MCF 10A (cell line): ENCODE data around the gene SBNO1. TPM values are rescaled to one million over a fixed set of nuclear protein-coding genes. Genes with fewer than 3 reads are reported as not detected.

Source experiments
- BruUV-seq: library from RNA; stranded (reverse); fragments of 400-500 nt; replicated peaks from 2 replicates; lab custom pipeline; 2021; lab: Mats Ljungman, UMichigan
- CTCF ChIA-PET: fragments of 300-600 bp; sonication (Branson Sonifier 250); formaldehyde crosslinking; extraction: SDS; loops from one replicate; lab custom pipeline; 2021; ENCODE audit warnings: antibody characterized with exemption, inconsistent platforms; lab: Yijun Ruan, JAX
- POLR2A ChIA-PET: fragments of 300-600, 350-650 bp; sonication (Branson Sonifier 250); formaldehyde crosslinking; extraction: SDS; loops from one replicate; lab custom pipeline; 2020; ENCODE audit warnings: antibody characterized with exemption, inconsistent platforms; lab: Yijun Ruan, JAX
- DNase-seq: peaks from one replicate; pipeline ENCODE4 v3.0.0-alpha.2; 2018; ENCODE audit not compliant: unreplicated experiment
- H3K27ac Mint-ChIP-seq: one replicate; pipeline ENCODE4 v1.8.0; 2022; ENCODE audit warnings: mild to moderate bottlenecking, low read depth, mixed read lengths; ENCODE audit not compliant: unreplicated experiment
- H3K27me3 Mint-ChIP-seq: one replicate; pipeline ENCODE4 v1.8.0; 2022; ENCODE audit warnings: mixed read lengths; ENCODE audit not compliant: insufficient read depth, unreplicated experiment
- H3K36me3 Mint-ChIP-seq: one replicate; pipeline ENCODE4 v1.8.0; 2022; ENCODE audit warnings: mild to moderate bottlenecking, moderate library complexity, mixed read lengths; ENCODE audit not compliant: insufficient read depth, unreplicated experiment
- H3K4me1 Mint-ChIP-seq: one replicate; pipeline ENCODE4 v1.8.0; 2022; ENCODE audit warnings: mixed read lengths; ENCODE audit not compliant: insufficient read depth, unreplicated experiment
- H3K4me3 Mint-ChIP-seq: one replicate; pipeline ENCODE4 v1.8.0; 2022; ENCODE audit warnings: mild to moderate bottlenecking, moderate library complexity, mixed read lengths; ENCODE audit not compliant: unreplicated experiment
- H3K9me3 Mint-ChIP-seq: one replicate; pipeline ENCODE4 v1.8.0; 2022; ENCODE audit warnings: mixed read lengths; ENCODE audit not compliant: unreplicated experiment
- CTCF ChIP-seq: fragments of 200-600 bp; IDR thresholded peaks from one replicate; pipeline ENCODE4 v1.8.0; 2022; ENCODE audit warnings: antibody characterized with exemption, mild to moderate bottlenecking; ENCODE audit not compliant: unreplicated experiment
- intact Hi-C: fragments of 100-400 bp; cut with micrococcal nuclease; formaldehyde crosslinking; loops from 2 replicates; pipeline ENCODE4 v1.14.1; 2022
- total RNA-seq: library from RNA; stranded (reverse); gene quantifications from 2 replicates; pipeline ENCODE4 v1.2.3, GENCODE V29; 2022

SBNO1 gene
- total RNA-seq, 1 experiment from 2014 or later, result 30.3 TPM

- Mint-ChIP-seq H3K4me3 (no peak overlapping the region), H3K27ac (no peak overlapping the region), H3K9me3 (no peaks in the 10 kb centered on the region), H3K27me3 (no peaks in the 10 kb centered on the region), H3K4me1 (no peaks in the 10 kb centered on the region), H3K36me3 (no peaks in the 10 kb centered on the region)
- intact Hi-C loops, result no loop called here
- DNase-seq, result no peak
- no peak for TF ChIP-seq CTCF
- BruUV-seq, result no TSS peak
- ChIA-PET POLR2A (no interaction called here), CTCF (interaction anchor here (0.6 kb wide), 1 partner anchor 38 kb away, joined by 3 read pairs; no protein-coding TSS in a partner anchor)
Observed at GRCh38 chr12:123278101-123278627, 86.5 kb downstream of the SBNO1 start.

GRCh38 chr12:123273166-123273565 lies 91.5 kb downstream of the SBNO1 start:
- CTCF ChIA-PET, result no interaction called here
- POLR2A ChIA-PET, result no interaction called here

GRCh38 chr12:123271001-123271668 lies 93.5 kb downstream of the SBNO1 start:
- Mint-ChIP-seq H3K27ac (no peak overlapping the region), H3K9me3 (no peaks in the 10 kb centered on the region), H3K4me1 (peaks cover 11% of the 10 kb centered on the region), H3K4me3 (peak overlapping the region; percentile 80), H3K27me3 (no peaks in the 10 kb centered on the region), H3K36me3 (no peaks in the 10 kb centered on the region)
- POLR2A ChIA-PET, result interaction anchor here (0.6 to 1.8 kb wide), 6 partner anchors 13 to 312 kb away, joined by 3 to 8 read pairs (median 3); partner anchors contain the start of genes KMT5A, MPHOSPH9 and MTRFR
- peak; percentile 64 for TF ChIP-seq CTCF
- intact Hi-C loops, result loop anchor here (2.0 kb wide), 3 partner anchors 94 to 348 kb away; partner anchors contain the start of gene SBNO1
- no TSS peak for BruUV-seq
- DNase-seq, result peak; percentile 64
- CTCF ChIA-PET, result interaction anchor here (0.8 to 1.8 kb wide), 5 partner anchors 16 to 317 kb away, joined by 3 to 8 read pairs (median 4); partner anchors contain the start of gene SBNO1

More at GRCh38 chr12:123273166-123273565, 91.5 kb downstream of the SBNO1 start:
- H3K9me3 Mint-ChIP-seq, result no peaks in the 10 kb centered on the region
- no peaks in the 10 kb centered on the region for H3K27me3 Mint-ChIP-seq
- no peaks in the 10 kb centered on the region for H3K36me3 Mint-ChIP-seq
- peak overlapping the region; percentile 4 for H3K4me3 Mint-ChIP-seq
- DNase-seq, result no peak
- no peak overlapping the region for H3K27ac Mint-ChIP-seq
- BruUV-seq, result no TSS peak
- peaks cover 11% of the 10 kb centered on the region for H3K4me1 Mint-ChIP-seq
- intact Hi-C loops, result no loop called here
- TF ChIP-seq CTCF, result no peak
